ENCODE results near the gene DUXA.
A peak's percentile ranks its signal among the peaks of the same experiment; 100 is the strongest.
"Not testable (repeated sequence)": the region's sequence is repeated elsewhere in the genome, so short reads cannot be mapped to it uniquely, and the experiment has no call there.

Gene DUXA

GRCh38 chr19:57123882-57124281 lies 43.4 kb downstream of the DUXA start:
- Histone ChIP-seq H3K4me2 (ENCODE audit: low read length, poor library complexity, severe bottlenecking) (no peak overlapping the region), H3K36me3 (ENCODE audit: control insufficient read depth in 1 of 2, insufficient read depth in 2 of 2, low read depth in 1 of 2, low read length in 2 of 2) (no peaks in the 10 kb centered on the region), H4K91ac (ENCODE audit: low read length) (no peak overlapping the region), H2AK5ac (ENCODE audit: low read length, severe bottlenecking) (no peak overlapping the region), H3K9ac (ENCODE audit: low read length) (no peak overlapping the region), H3K4me1 (ENCODE audit: control insufficient read depth, insufficient read depth, low read depth, low read length) (no peaks in the 10 kb centered on the region), H3K27ac (ENCODE audit: low read length, poor library complexity, severe bottlenecking) (no peak overlapping the region), H3K23ac (ENCODE audit: low read length in 2 of 2) (no peak overlapping the region), H3K9me3 (ENCODE audit: control insufficient read depth, low read length) (peaks cover 29% of the 10 kb centered on the region), H3K79me1 (replicated peaks; ENCODE audit: low read length, poor library complexity, severe bottlenecking) (no peaks in the 10 kb centered on the region), H3K4me3 (ENCODE audit: insufficient read depth in 1 of 2, low read depth in 1 of 2, low read length in 2 of 2) (no peak overlapping the region), H2BK12ac (ENCODE audit: low read length in 2 of 2) (no peak overlapping the region), H4K8ac (ENCODE audit: low read length) (no peak overlapping the region), H3K27me3 (ENCODE audit: control insufficient read depth in 1 of 2, insufficient read depth in 1 of 2, low read length in 2 of 2) (no peaks in the 10 kb centered on the region), H2BK120ac (ENCODE audit: low read depth, low read length) (no peak overlapping the region), H3K18ac (ENCODE audit: low read depth in 1 of 2, low read length in 2 of 2) (no peak overlapping the region), H3K4ac (ENCODE audit: low read depth in 1 of 2, low read length in 2 of 2) (no peak overlapping the region), H3K14ac (ENCODE audit: low read length in 2 of 2) (no peak overlapping the region), H2BK5ac (ENCODE audit: low read depth, low read length, poor library complexity, severe bottlenecking) (no peak overlapping the region), H2AFZ (ENCODE audit: low read depth, low read length) (no peak overlapping the region), H2BK15ac (ENCODE audit: low read depth, poor library complexity, severe bottlenecking) (no peak overlapping the region)
- 71% methylated on average over 2 of the region's 4 CpGs for WGBS
- DNase-seq = no peak

- H4K91ac ChIP-seq (ENCODE audit: low read length) = no peak overlapping the region
- H2AK5ac ChIP-seq (ENCODE audit: low read length, severe bottlenecking) = no peak overlapping the region
- H2BK120ac ChIP-seq (ENCODE audit: low read depth, low read length) = no peak overlapping the region
- no peak overlapping the region for H3K23ac ChIP-seq (ENCODE audit: low read length in 2 of 2)
- H2BK15ac ChIP-seq (ENCODE audit: low read depth, poor library complexity, severe bottlenecking) = no peak overlapping the region
- H3K4me1 ChIP-seq (ENCODE audit: control insufficient read depth, insufficient read depth, low read depth, low read length) = no peaks in the 10 kb centered on the region
- H2BK12ac ChIP-seq (ENCODE audit: low read length in 2 of 2) = no peak overlapping the region
- H3K4me3 ChIP-seq (ENCODE audit: insufficient read depth in 1 of 2, low read depth in 1 of 2, low read length in 2 of 2) = peak overlapping the region in 1 of 2 experiments; percentile 16
- H3K36me3 ChIP-seq (ENCODE audit: control insufficient read depth in 1 of 2, insufficient read depth in 2 of 2, low read depth in 1 of 2, low read length in 2 of 2) = no peaks in the 10 kb centered on the region
- peaks cover 52% of the 10 kb centered on the region for H3K9me3 ChIP-seq (ENCODE audit: control insufficient read depth, low read length)
- no peak overlapping the region for H4K8ac ChIP-seq (ENCODE audit: low read length)
- no peaks in the 10 kb centered on the region for H3K27me3 ChIP-seq (ENCODE audit: control insufficient read depth in 1 of 2, insufficient read depth in 1 of 2, low read length in 2 of 2)
- H2BK5ac ChIP-seq (ENCODE audit: low read depth, low read length, poor library complexity, severe bottlenecking) = no peak overlapping the region
- H3K18ac ChIP-seq (ENCODE audit: low read depth in 1 of 2, low read length in 2 of 2) = no peak overlapping the region
- H3K4ac ChIP-seq (ENCODE audit: low read depth in 1 of 2, low read length in 2 of 2) = no peak overlapping the region
- H3K9ac ChIP-seq (ENCODE audit: low read length) = no peak overlapping the region
- DNase-seq = no peak
- H3K27ac ChIP-seq (ENCODE audit: low read length, poor library complexity, severe bottlenecking) = no peak overlapping the region
- no peak overlapping the region for H3K4me2 ChIP-seq (ENCODE audit: low read length, poor library complexity, severe bottlenecking)
- no peaks in the 10 kb centered on the region for H3K79me1 ChIP-seq (replicated peaks; ENCODE audit: low read length, poor library complexity, severe bottlenecking)
- no peak overlapping the region for H2AFZ ChIP-seq (ENCODE audit: low read depth, low read length)
- no peak overlapping the region for H3K14ac ChIP-seq (ENCODE audit: low read length in 2 of 2)
- 90% methylated on average over 32 of the region's 32 CpGs for WGBS
Measured at GRCh38 chr19:57118848-57119247, 48.4 kb downstream of the DUXA start.

GRCh38 chr19:57113501-57113900 lies 53.8 kb downstream of the DUXA start:
- Histone ChIP-seq H3K9me3 (ENCODE audit: control insufficient read depth, low read length) (peaks cover 67% of the 10 kb centered on the region), H3K4me3 (ENCODE audit: insufficient read depth in 1 of 2, low read depth in 1 of 2, low read length in 2 of 2) (peak overlapping the region in 1 of 2 experiments; percentile 24)
- H2AFZ ChIP-seq (ENCODE audit: low read depth, low read length); H3K27me3 ChIP-seq (ENCODE audit: control insufficient read depth in 1 of 2, insufficient read depth in 1 of 2, low read length in 2 of 2); H2BK120ac ChIP-seq (ENCODE audit: low read depth, low read length); H3K23ac ChIP-seq (ENCODE audit: low read length in 2 of 2); H3K79me1 ChIP-seq (replicated peaks; ENCODE audit: low read length, poor library complexity, severe bottlenecking); H4K91ac ChIP-seq (ENCODE audit: low read length); DNase-seq; H3K4me2 ChIP-seq (ENCODE audit: low read length, poor library complexity, severe bottlenecking); H2BK5ac ChIP-seq (ENCODE audit: low read depth, low read length, poor library complexity, severe bottlenecking); H2AK5ac ChIP-seq (ENCODE audit: low read length, severe bottlenecking); H3K18ac ChIP-seq (ENCODE audit: low read depth in 1 of 2, low read length in 2 of 2); H3K4me1 ChIP-seq (ENCODE audit: control insufficient read depth, insufficient read depth, low read depth, low read length); H4K8ac ChIP-seq (ENCODE audit: low read length); H3K9ac ChIP-seq (ENCODE audit: low read length); H3K36me3 ChIP-seq (ENCODE audit: control insufficient read depth in 1 of 2, insufficient read depth in 2 of 2, low read depth in 1 of 2, low read length in 2 of 2); H2BK12ac ChIP-seq (ENCODE audit: low read length in 2 of 2); H2BK15ac ChIP-seq (ENCODE audit: low read depth, poor library complexity, severe bottlenecking); H3K14ac ChIP-seq (ENCODE audit: low read length in 2 of 2); H3K4ac ChIP-seq (ENCODE audit: low read depth in 1 of 2, low read length in 2 of 2); H3K27ac ChIP-seq (ENCODE audit: low read length, poor library complexity, severe bottlenecking): not testable (repeated sequence)
- WGBS = no CpG with 5 or more reads among the region's 7 CpGs

- no peak overlapping the region for H3K4ac ChIP-seq (ENCODE audit: low read depth in 1 of 2, low read length in 2 of 2)
- H3K4me1 ChIP-seq (ENCODE audit: control insufficient read depth, insufficient read depth, low read depth, low read length) = no peaks in the 10 kb centered on the region
- no peak overlapping the region for H3K27ac ChIP-seq (ENCODE audit: low read length, poor library complexity, severe bottlenecking)
- H3K4me3 ChIP-seq (ENCODE audit: insufficient read depth in 1 of 2, low read depth in 1 of 2, low read length in 2 of 2) = no peak overlapping the region
- H3K4me2 ChIP-seq (ENCODE audit: low read length, poor library complexity, severe bottlenecking) = no peak overlapping the region
- H2BK5ac ChIP-seq (ENCODE audit: low read depth, low read length, poor library complexity, severe bottlenecking) = no peak overlapping the region
- peak; percentile 1 for DNase-seq
- H3K9me3 ChIP-seq (ENCODE audit: control insufficient read depth, low read length) = peaks cover 58% of the 10 kb centered on the region
- no peak overlapping the region for H2AK5ac ChIP-seq (ENCODE audit: low read length, severe bottlenecking)
- no peak overlapping the region for H3K9ac ChIP-seq (ENCODE audit: low read length)
- no peaks in the 10 kb centered on the region for H3K79me1 ChIP-seq (replicated peaks; ENCODE audit: low read length, poor library complexity, severe bottlenecking)
- no peaks in the 10 kb centered on the region for H3K27me3 ChIP-seq (ENCODE audit: control insufficient read depth in 1 of 2, insufficient read depth in 1 of 2, low read length in 2 of 2)
- no peak overlapping the region for H2AFZ ChIP-seq (ENCODE audit: low read depth, low read length)
- no peak overlapping the region for H3K14ac ChIP-seq (ENCODE audit: low read length in 2 of 2)
- no peak overlapping the region for H2BK120ac ChIP-seq (ENCODE audit: low read depth, low read length)
- H3K23ac ChIP-seq (ENCODE audit: low read length in 2 of 2) = no peak overlapping the region
- 83% methylated on average over 1 of the region's 1 CpG for WGBS
- no peak overlapping the region for H4K8ac ChIP-seq (ENCODE audit: low read length)
- H3K36me3 ChIP-seq (ENCODE audit: control insufficient read depth in 1 of 2, insufficient read depth in 2 of 2, low read depth in 1 of 2, low read length in 2 of 2) = no peaks in the 10 kb centered on the region
- no peak overlapping the region for H2BK12ac ChIP-seq (ENCODE audit: low read length in 2 of 2)
- H2BK15ac ChIP-seq (ENCODE audit: low read depth, poor library complexity, severe bottlenecking) = no peak overlapping the region
- H4K91ac ChIP-seq (ENCODE audit: low read length) = no peak overlapping the region
- H3K18ac ChIP-seq (ENCODE audit: low read depth in 1 of 2, low read length in 2 of 2) = no peak overlapping the region
Measured at GRCh38 chr19:57111329-57111644, 56.0 kb downstream of the DUXA start.

Data from mesenchymal stem cell (in vitro differentiated cells and primary cell).